GM18861 (cell line): ENCODE data around the gene TAPT1.
"Not testable (repeated sequence)": the region's sequence is repeated elsewhere in the genome, so short reads cannot be mapped to it uniquely, and the experiment has no call there.

Experiments
- ATAC-seq: cut with Tn5 transposase; IDR thresholded peaks from one replicate; pipeline ENCODE4 v1.9.1; 2021; ENCODE audit not compliant: unreplicated experiment

Gene TAPT1

DNA sequence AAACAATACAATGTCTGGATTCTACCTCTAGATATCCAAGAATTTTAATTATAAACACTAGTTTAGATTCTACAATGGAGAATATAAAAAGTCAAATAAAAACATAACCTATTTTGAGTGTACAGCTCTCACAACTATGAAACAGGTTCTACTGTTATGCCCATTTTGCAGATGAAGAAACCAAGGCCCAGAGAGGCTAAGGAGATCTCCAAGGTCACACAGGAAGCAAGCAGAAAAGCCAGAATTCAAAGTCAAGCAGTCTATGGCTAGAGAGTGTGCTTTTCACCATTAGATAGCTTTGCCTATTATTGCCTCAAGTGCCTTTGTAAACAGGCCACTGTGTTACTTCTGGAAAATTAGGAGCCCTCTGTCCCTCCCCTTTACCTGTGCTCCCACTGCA lies 7.3 kb downstream of the TAPT1 start:
- ATAC-seq, result no peak

- peak; percentile 67 for ATAC-seq
Measured at GRCh38 chr4:16217300-16218051, 8.8 kb downstream of the TAPT1 start.

DNA sequence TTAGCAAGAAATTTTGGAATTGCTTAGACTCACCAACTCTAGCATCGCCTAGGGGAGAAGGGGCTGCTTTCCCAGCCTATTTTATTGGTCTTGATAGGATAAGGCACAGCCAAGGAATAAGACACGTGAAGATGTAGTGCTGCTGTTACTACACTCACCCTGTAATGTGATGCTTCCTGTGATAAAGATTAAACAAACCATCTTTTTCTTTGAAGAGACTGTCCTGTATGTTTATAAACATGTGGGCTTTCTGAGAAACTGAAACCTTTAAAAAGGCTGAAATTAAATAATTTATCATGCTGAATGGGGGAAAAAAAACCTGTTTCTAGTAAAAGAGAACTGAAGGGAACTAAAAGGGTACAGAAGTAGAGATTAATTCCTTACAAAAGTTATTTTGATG lies 13.2 kb downstream of the TAPT1 start:
- no peak for ATAC-seq

GRCh38 chr4:16212138-16212782 lies 14.0 kb downstream of the TAPT1 start:
- no peak for ATAC-seq

GRCh38 chr4:16207409-16207808 lies 18.9 kb downstream of the TAPT1 start:
- ATAC-seq, result no peak

DNA sequence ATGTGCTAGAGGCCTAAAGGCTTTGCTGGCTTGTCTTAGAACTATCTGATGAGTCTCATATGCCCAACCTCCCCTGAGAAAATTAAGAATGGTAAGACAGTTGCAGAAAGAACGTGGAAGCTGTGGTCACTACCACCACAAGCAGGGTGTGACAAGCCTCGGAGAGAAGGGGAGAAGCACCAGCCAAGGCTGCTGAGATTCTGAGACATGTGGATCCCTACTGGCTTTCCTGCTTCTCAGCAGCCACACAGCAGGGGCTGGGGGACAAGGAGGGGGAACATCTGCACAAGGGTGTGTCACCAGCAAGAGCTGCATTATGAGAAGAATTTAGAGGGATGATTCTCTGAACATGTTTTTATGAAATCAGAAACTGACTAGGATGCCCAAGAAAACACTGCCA lies 19.4 kb downstream of the TAPT1 start:
- no peak for ATAC-seq

GRCh38 chr4:16206301-16206700 lies 20.0 kb downstream of the TAPT1 start:
- ATAC-seq, result no peak

DNA sequence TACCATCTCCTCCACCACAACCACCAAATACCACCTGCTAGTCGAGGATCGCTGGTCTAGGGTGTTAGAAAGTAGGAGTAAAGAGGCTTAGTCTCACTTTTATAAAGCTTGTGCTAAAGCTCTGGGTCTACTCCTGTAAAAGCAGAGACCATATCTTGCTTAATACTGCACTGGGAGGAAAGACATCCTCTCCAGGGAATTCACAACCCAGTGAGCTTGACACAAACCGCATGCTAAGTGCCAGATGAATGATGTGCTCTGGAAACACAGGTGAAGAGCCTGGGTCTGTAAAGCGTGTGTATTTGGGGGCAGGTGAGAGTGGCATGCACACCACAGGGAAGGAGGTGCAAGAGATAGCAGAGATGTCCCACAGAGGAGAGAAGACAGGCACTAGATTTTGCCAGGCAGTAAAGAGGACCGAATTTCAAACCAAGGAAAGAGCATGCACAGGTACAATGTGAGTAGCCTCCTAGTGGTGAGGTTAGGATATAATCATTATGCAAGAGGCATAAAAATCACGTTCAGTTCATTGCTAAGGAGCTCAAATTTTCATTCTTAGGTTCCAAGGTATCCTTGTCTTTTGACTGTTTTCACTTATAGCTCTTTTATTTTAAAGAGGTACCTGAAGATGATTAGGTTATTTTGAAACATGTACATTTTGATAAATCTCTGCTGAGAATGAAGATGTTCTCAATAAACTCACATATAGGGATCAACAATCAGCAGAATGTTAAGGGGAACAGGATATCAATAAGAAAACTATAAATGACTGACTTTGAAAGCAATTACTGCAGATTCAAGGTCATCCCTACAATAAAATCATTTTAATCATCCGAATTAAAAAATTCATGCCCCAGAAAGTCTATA lies 20.7 kb downstream of the TAPT1 start:
- ATAC-seq, result peak; percentile 82

GRCh38 chr4:16204505-16204904 lies 21.8 kb downstream of the TAPT1 start:
- ATAC-seq, result no peak

GRCh38 chr4:16203083-16203482 lies 23.2 kb downstream of the TAPT1 start:
- ATAC-seq, result no peak

- ATAC-seq, result no peak
Measured at GRCh38 chr4:16202598-16202997, 23.7 kb downstream of the TAPT1 start.

- ATAC-seq, result no peak
Measured at GRCh38 chr4:16199093-16199492, 27.2 kb downstream of the TAPT1 start.

- ATAC-seq, result no peak
Measured at GRCh38 chr4:16197876-16198665, 28.2 kb downstream of the TAPT1 start.

- ATAC-seq, result peak; percentile 56
Measured at GRCh38 chr4:16196482-16197393, 29.5 kb downstream of the TAPT1 start.

GRCh38 chr4:16195209-16195608 lies 31.1 kb downstream of the TAPT1 start:
- no peak for ATAC-seq

GRCh38 chr4:16194798-16195197 lies 31.5 kb downstream of the TAPT1 start:
- ATAC-seq, result not testable (repeated sequence)

DNA sequence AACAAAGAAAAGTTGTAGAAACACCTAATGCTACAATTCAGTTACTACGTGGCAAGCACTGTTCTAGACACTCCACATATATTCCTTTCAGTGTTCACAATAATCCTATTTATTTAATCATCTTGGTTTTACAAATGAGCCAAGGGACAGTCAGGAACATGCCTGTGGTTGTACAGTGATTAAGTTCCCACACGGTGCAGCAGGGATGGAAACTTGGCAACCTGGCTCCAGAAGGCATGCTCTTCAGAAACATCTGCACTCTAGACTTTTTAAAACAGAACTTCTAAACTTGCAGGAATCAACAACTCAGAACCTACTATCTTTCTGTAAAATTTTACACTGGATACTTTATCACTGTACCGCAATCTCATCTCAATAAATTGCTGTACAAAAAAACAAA lies 32.1 kb downstream of the TAPT1 start:
- ATAC-seq, result no peak

DNA sequence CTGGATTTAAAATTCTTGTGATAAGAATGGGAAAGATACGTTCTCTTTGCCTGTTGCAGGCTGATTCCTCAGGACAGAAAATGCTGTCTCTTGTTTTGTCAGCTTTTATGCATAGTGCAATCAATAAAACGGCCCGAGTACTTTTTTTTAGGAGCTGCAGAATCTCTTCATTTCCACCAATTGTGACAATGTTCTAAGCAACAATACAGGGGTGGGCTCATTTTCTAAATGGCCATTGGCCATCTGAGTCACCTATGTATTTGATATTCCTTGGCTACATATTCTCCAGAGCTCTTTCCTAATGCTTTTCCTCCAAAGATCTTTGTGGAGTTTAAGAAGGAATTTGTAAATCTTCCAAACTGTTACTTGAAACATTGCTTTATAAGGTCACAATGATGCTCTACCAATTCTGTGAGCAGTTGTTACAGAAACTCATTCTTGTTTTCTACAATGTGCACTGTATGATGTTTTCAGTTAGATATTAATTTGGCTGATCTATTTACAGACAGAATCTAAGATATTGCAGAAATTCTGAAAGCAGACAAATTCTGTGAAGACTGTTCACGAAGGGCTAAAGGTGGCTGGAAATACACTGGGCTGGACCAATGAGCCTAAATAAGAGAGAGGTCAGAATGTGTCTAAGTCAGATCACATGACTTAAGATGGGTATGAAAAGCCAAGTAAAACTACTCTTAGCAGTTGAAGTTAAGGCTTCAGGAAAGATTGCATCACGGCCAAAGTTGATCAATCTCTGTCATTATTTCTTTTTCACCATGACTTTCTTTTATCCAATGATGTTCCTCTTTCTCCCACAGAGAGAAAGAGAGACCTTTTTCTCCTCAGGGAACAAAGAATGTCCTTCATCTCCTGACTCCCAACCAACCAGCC lies 33.4 kb downstream of the TAPT1 start:
- ATAC-seq, result no peak

GRCh38 chr4:16192057-16192456 lies 34.2 kb downstream of the TAPT1 start:
- no peak for ATAC-seq
